GM20000 (cell line): ENCODE data around the gene DPYSL3.
"Not testable (repeated sequence)": the region's sequence is repeated elsewhere in the genome, so short reads cannot be mapped to it uniquely, and the experiment has no call there.

Experiments
- DNase-seq: peaks from one replicate; pipeline ENCODE4 v3.0.0; 2012; ENCODE audit warnings: low spot score
- CTCF ChIP-seq: IDR thresholded peaks from 2 replicates; pipeline ENCODE4 v1.5.1; 2012; ENCODE audit warnings: mild to moderate bottlenecking, control low read depth; ENCODE audit errors: extremely low read depth, missing control alignments

Gene DPYSL3

GRCh38 chr5:147509710-147510651 is at the start of gene DPYSL3:
DPYSL3 (minus strand) TSS chr5:147510068; CDS start chr5:147509858, 210 bp downstream.
- DNase-seq = no peak

GRCh38 chr5:147558826-147559225 is 49.0 kb upstream of the DPYSL3 start:
- DNase-seq = peak; percentile 9
- TF ChIP-seq CTCF = no peak

More at GRCh38 chr5:147509710-147510651, at the start of gene DPYSL3:
- no peak for TF ChIP-seq CTCF

- no peak for DNase-seq
- TF ChIP-seq CTCF = no peak
These were observed 48.2 kb upstream of the DPYSL3 start for GRCh38 chr5:147557876-147558745.

GRCh38 chr5:147555176-147555575 is 45.3 kb upstream of the DPYSL3 start:
- no peak for DNase-seq
- no peak for TF ChIP-seq CTCF

- DNase-seq = no peak
These were observed 44.5 kb upstream of the DPYSL3 start for GRCh38 chr5:147554261-147554817.

GRCh38 chr5:147553817-147554216 is 43.9 kb upstream of the DPYSL3 start:
- not testable (repeated sequence) for DNase-seq

More at GRCh38 chr5:147554261-147554817, 44.5 kb upstream of the DPYSL3 start:
- no peak for TF ChIP-seq CTCF

- DNase-seq = no peak
- TF ChIP-seq CTCF = no peak
These were observed 43.0 kb upstream of the DPYSL3 start for GRCh38 chr5:147552897-147553296.
